K562 (cell line): Measurements from ENCODE around the gene ELMO3. TPM values are rescaled to one million over a fixed set of nuclear protein-coding genes. Genes with fewer than 3 reads are reported as not detected.

ENCODE experiments used
- ATF1 ChIP-seq, 2 experiments: fragments of 450-650 bp in 1 of 2; IDR thresholded peaks; 2 replicates each; pipeline ENCODE4 v1.6.1; 2016; ENCODE audit warnings: missing compliant biosample characterization in 1 of 2, missing genetic modification characterization in 1 of 2
- ATF4 ChIP-seq: fragments of 450-650 bp; formaldehyde crosslinking; IDR thresholded peaks from 2 replicates; pipeline ENCODE4 v1.4.0; 2022; ENCODE audit warnings: mild to moderate bottlenecking, moderate library complexity
- FOXK2 ChIP-seq, 2 experiments: fragments of 450-650 bp; IDR thresholded peaks in 1 of 2; conservative IDR thresholded peaks in 1 of 2; 2 replicates each; pipeline ENCODE4 v1.6.1; 2016; ENCODE audit warnings: low read depth in 2 of 2, mild to moderate bottlenecking in 1 of 2
- L3MBTL2 ChIP-seq: fragments of 450-650 bp; IDR thresholded peaks from 2 replicates; pipeline ENCODE4 v1.6.1; 2016; ENCODE audit warnings: mild to moderate bottlenecking, moderate library complexity
- NKRF ChIP-seq: fragments of 450-650 bp; IDR thresholded peaks from 2 replicates; pipeline ENCODE4 v1.6.1; 2016; ENCODE audit warnings: borderline replicate concordance
- SMAD4 ChIP-seq: fragments of 250-450 bp; sonication (Bioruptor Pico); conservative IDR thresholded peaks from 2 replicates; pipeline ENCODE4 v1.8.0; 2021; ENCODE audit warnings: inconsistent platforms, mild to moderate bottlenecking, moderate library complexity
- polyA plus RNA-seq, 8 experiments: library from polyadenylated mRNA; depleted of rRNA in 4 of 8; stranded (reverse) in 5 of 8; unstranded in 3 of 8; fragments of >200 nt; fragmentation: Nextera tagmentation in 2 of 8; fragmentation: Illumina TruSeq in 1 of 8; extraction: Ambion mirVana in 2 of 8; extraction: Trizol in 1 of 8; gene quantifications; 2 replicates each; pipeline versions ENCODE4 v1.2.1 to v1.2.3, GENCODE V29; 2011 to 2014; ENCODE audit warnings: inconsistent platforms in 1 of 8, missing spikeins in 1 of 8
- total RNA-seq, 7 experiments: library from RNA; depleted of rRNA in 6 of 7; stranded (reverse); fragments of >200 nt in 6 of 7; fragmentation: Illumina TruSeq in 2 of 7; extraction: Trizol in 2 of 7; gene quantifications; 2 replicates each; pipeline versions ENCODE4 v1.2.1 to v1.2.3, GENCODE V29; 2011 to 2021; ENCODE audit warnings: low replicate concordance in 1 of 7
- TF ChIP-seq, protein P1 (sequence below), 2 experiments: fragments of 450-650 bp; IDR thresholded peaks; 2 replicates each; pipeline ENCODE4 v1.6.1; 2016
- TF ChIP-seq, protein P2 (sequence below): fragments of 450-650 bp; IDR thresholded peaks from 2 replicates; pipeline ENCODE4 v1.6.1; 2016; ENCODE audit warnings: mild to moderate bottlenecking

ELMO3 gene
- total and polyA plus RNA-seq, 9 of the 15 experiments (the other 6 are each of a cell fraction or from before 2014, with no cell fraction given): 0.04 to 5.1 (median 1.5) TPM

- peak; percentile 63; the same call in 1 of the 2 replicates for TF ChIP-seq SMAD4 (CRISPR knock-in tag)
- TF ChIP-seq, protein P1, sequence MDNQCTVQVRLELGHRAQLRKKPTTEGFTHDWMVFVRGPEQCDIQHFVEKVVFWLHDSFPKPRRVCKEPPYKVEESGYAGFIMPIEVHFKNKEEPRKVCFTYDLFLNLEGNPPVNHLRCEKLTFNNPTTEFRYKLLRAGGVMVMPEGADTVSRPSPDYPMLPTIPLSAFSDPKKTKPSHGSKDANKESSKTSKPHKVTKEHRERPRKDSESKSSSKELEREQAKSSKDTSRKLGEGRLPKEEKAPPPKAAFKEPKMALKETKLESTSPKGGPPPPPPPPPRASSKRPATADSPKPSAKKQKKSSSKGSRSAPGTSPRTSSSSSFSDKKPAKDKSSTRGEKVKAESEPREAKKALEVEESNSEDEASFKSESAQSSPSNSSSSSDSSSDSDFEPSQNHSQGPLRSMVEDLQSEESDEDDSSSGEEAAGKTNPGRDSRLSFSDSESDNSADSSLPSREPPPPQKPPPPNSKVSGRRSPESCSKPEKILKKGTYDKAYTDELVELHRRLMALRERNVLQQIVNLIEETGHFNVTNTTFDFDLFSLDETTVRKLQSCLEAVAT (IDR thresholded peaks at IDR 0.05): peak in 1 of 2 experiments; percentile 74; a peak in 1 of 4 replicates
- peak; percentile 38; the same call in 1 of the 2 replicates for TF ChIP-seq NKRF
- TF ChIP-seq FOXK2 (conservative IDR thresholded peaks at IDR 0.05 in 1 of 2, IDR thresholded peaks at IDR 0.05 in 1 of 2; ENCODE audit: low read depth in 2 of 2): peak; percentile 20 to 31; a peak in 1 of 4 replicates
- TF ChIP-seq ATF1 (CRISPR knock-in tag; IDR thresholded peaks at IDR 0.05): no peak
- TF ChIP-seq ATF1 (tag; IDR thresholded peaks at IDR 0.05): no peak; the same call in 1 of the 2 replicates
- TF ChIP-seq ATF4 (CRISPR knock-in tag): peak; percentile 35; the same call in 1 of the 2 replicates
- TF ChIP-seq L3MBTL2: peak; percentile 31; the same call in 1 of the 2 replicates
- TF ChIP-seq, protein P2, sequence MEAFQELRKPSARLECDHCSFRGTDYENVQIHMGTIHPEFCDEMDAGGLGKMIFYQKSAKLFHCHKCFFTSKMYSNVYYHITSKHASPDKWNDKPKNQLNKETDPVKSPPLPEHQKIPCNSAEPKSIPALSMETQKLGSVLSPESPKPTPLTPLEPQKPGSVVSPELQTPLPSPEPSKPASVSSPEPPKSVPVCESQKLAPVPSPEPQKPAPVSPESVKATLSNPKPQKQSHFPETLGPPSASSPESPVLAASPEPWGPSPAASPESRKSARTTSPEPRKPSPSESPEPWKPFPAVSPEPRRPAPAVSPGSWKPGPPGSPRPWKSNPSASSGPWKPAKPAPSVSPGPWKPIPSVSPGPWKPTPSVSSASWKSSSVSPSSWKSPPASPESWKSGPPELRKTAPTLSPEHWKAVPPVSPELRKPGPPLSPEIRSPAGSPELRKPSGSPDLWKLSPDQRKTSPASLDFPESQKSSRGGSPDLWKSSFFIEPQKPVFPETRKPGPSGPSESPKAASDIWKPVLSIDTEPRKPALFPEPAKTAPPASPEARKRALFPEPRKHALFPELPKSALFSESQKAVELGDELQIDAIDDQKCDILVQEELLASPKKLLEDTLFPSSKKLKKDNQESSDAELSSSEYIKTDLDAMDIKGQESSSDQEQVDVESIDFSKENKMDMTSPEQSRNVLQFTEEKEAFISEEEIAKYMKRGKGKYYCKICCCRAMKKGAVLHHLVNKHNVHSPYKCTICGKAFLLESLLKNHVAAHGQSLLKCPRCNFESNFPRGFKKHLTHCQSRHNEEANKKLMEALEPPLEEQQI: no peak
These were observed 27.8 kb upstream of the ELMO3 start (continued) for GRCh38 chr16:67170949-67171649.
